DND-41 (cell line): ENCODE results near the gene GNG4.

Experiments used
- CTCF ChIP-seq: IDR thresholded peaks from 2 replicates; pipeline ENCODE4 v1.5.1; 2012; ENCODE audit warnings: borderline replicate concordance, low read length, moderate library complexity, mild to moderate bottlenecking; ENCODE audit not compliant: poor library complexity, severe bottlenecking; ENCODE audit errors: extremely low read depth
- EZH2 ChIP-seq: IDR thresholded peaks from 3 replicates; pipeline ENCODE4 v1.6.1; 2012; ENCODE audit warnings: borderline replicate concordance, low read depth, mild to moderate bottlenecking, moderate library complexity, low read length, inconsistent platforms; ENCODE audit not compliant: severe bottlenecking

- TF ChIP-seq CTCF (peak; percentile 90), EZH2 (no peak)
Measured at GRCh38 chr1:235504494-235505222, 144.9 kb downstream of the GNG4 start.
